Measurements from ENCODE around the gene TBC1D4.

TBC1D4 gene

GRCh38 chr13:75468602-75469001 is 13.4 kb downstream of the TBC1D4 start:
- no peak for TF ChIP-seq REST (IDR thresholded peaks at IDR 0.05; ENCODE audit: insufficient read depth in 1 of 2, low read depth in 2 of 2, low read length in 2 of 2)
- TF ChIP-seq TAF1 (IDR thresholded peaks at IDR 0.05; ENCODE audit: borderline replicate concordance, insufficient read depth, low read length), result no peak
- TF ChIP-seq POLR2AphosphoS5 (IDR thresholded peaks at IDR 0.05; ENCODE audit: low read depth, low read length), result no peak
- no peak for TF ChIP-seq FOXP2 (optimal IDR thresholded peaks at IDR 0.05; ENCODE audit: borderline replicate concordance, extremely low read depth, extremely low read length, insufficient read depth)
- no peak for TF ChIP-seq SIN3A (IDR thresholded peaks at IDR 0.05; ENCODE audit: borderline replicate concordance, insufficient read depth, low read length)

GRCh38 chr13:75468098-75468497 is 13.9 kb downstream of the TBC1D4 start:
- no peak for TF ChIP-seq POLR2AphosphoS5 (IDR thresholded peaks at IDR 0.05; ENCODE audit: low read depth, low read length)
- TF ChIP-seq TAF1 (IDR thresholded peaks at IDR 0.05; ENCODE audit: borderline replicate concordance, insufficient read depth, low read length), result no peak
- TF ChIP-seq SIN3A (IDR thresholded peaks at IDR 0.05; ENCODE audit: borderline replicate concordance, insufficient read depth, low read length), result no peak
- TF ChIP-seq FOXP2 (optimal IDR thresholded peaks at IDR 0.05; ENCODE audit: borderline replicate concordance, extremely low read depth, extremely low read length, insufficient read depth), result no peak
- TF ChIP-seq REST (IDR thresholded peaks at IDR 0.05; ENCODE audit: insufficient read depth in 1 of 2, low read depth in 2 of 2, low read length in 2 of 2), result no peak

GRCh38 chr13:75467040-75467728 is 14.8 kb downstream of the TBC1D4 start:
- TF ChIP-seq FOXP2 (optimal IDR thresholded peaks at IDR 0.05; ENCODE audit: borderline replicate concordance, extremely low read depth, extremely low read length, insufficient read depth) (no peak), POLR2AphosphoS5 (IDR thresholded peaks at IDR 0.05; ENCODE audit: low read depth, low read length) (no peak), SIN3A (IDR thresholded peaks at IDR 0.05; ENCODE audit: borderline replicate concordance, insufficient read depth, low read length) (no peak), TAF1 (IDR thresholded peaks at IDR 0.05; ENCODE audit: borderline replicate concordance, insufficient read depth, low read length) (no peak), REST (IDR thresholded peaks at IDR 0.05; ENCODE audit: insufficient read depth in 1 of 2, low read depth in 2 of 2, low read length in 2 of 2) (no peak)

- no peak for TF ChIP-seq POLR2AphosphoS5 (IDR thresholded peaks at IDR 0.05; ENCODE audit: low read depth, low read length)
- TF ChIP-seq SIN3A (IDR thresholded peaks at IDR 0.05; ENCODE audit: borderline replicate concordance, insufficient read depth, low read length), result no peak
- TF ChIP-seq FOXP2 (optimal IDR thresholded peaks at IDR 0.05; ENCODE audit: borderline replicate concordance, extremely low read depth, extremely low read length, insufficient read depth), result no peak
- no peak for TF ChIP-seq TAF1 (IDR thresholded peaks at IDR 0.05; ENCODE audit: borderline replicate concordance, insufficient read depth, low read length)
- no peak for TF ChIP-seq REST (IDR thresholded peaks at IDR 0.05; ENCODE audit: insufficient read depth in 1 of 2, low read depth in 2 of 2, low read length in 2 of 2)
These were observed 16.7 kb downstream of the TBC1D4 start for GRCh38 chr13:75465236-75465635.
